ENCODE measurements around the gene AMMECR1. TPM values are rescaled to one million over a fixed set of nuclear protein-coding genes. Genes with fewer than 3 reads are reported as not detected.

The AMMECR1 gene
- total and polyA plus RNA-seq, 10 donors: 1.7 to 15.6 (median 9.6) TPM

GRCh38 chrX:110293658-110294057 lies 24.2 kb downstream of the AMMECR1 start:
- H3K27ac ChIP-seq: no peak overlapping the region
- H3K4me3 ChIP-seq: no peak overlapping the region
- H3K9me3 ChIP-seq: peaks cover 3 to 23% (median 12%) of the 10 kb centered on the region in 8 donors
- no peaks in the 10 kb centered on the region for H3K36me3 ChIP-seq
- intact Hi-C loops (cut with DNase I; ENCODE audit: low total_unique reads): no loop called here
- H3K27me3 ChIP-seq (replicated peaks in 1 of 7): no peaks in the 10 kb centered on the region
- no peaks in the 10 kb centered on the region for H3K4me1 ChIP-seq
- DNase-seq: no peak
- TF ChIP-seq POLR2AphosphoS5 (IDR thresholded peaks at IDR 0.05) (no peak), CTCF (IDR thresholded peaks at IDR 0.05 in 8 of 11, conservative IDR thresholded peaks at IDR 0.05 in 3 of 11) (no peak), POLR2A (IDR thresholded peaks at IDR 0.05) (no peak)

- intact Hi-C loops (cut with DNase I; ENCODE audit: low total_unique reads): no loop called here
- Histone ChIP-seq H3K36me3 (no peaks in the 10 kb centered on the region), H3K4me1 (no peaks in the 10 kb centered on the region), H3K27ac (no peak overlapping the region), H3K27me3 (replicated peaks in 1 of 7) (no peaks in the 10 kb centered on the region), H3K9me3 (peaks cover 0 to 6% (median 0%) of the 10 kb centered on the region in 8 donors), H3K4me3 (no peak overlapping the region)
- DNase-seq: no peak
- WGBS, 5 donors: 79 to 96% (median 92%) methylated on average over 2 of the region's 2 CpGs
- TF ChIP-seq POLR2AphosphoS5 (IDR thresholded peaks at IDR 0.05) (no peak), POLR2A (IDR thresholded peaks at IDR 0.05) (no peak), CTCF (IDR thresholded peaks at IDR 0.05 in 8 of 11, conservative IDR thresholded peaks at IDR 0.05 in 3 of 11) (no peak)
These were observed 30.3 kb downstream of the AMMECR1 start for GRCh38 chrX:110287605-110288004.

GRCh38 chrX:110286106-110286505 lies 31.8 kb downstream of the AMMECR1 start:
- 75 to 97% (median 93%) methylated on average over 3 to 6 of the region's 6 CpGs for WGBS, 5 donors
- Histone ChIP-seq H3K27ac (no peak overlapping the region), H3K4me3 (no peak overlapping the region), H3K36me3 (no peaks in the 10 kb centered on the region), H3K27me3 (replicated peaks in 1 of 7) (no peaks in the 10 kb centered on the region), H3K4me1 (no peaks in the 10 kb centered on the region), H3K9me3 (peaks cover 0 to 6% (median 0%) of the 10 kb centered on the region in 8 donors)
- intact Hi-C loops (cut with DNase I; ENCODE audit: low total_unique reads): no loop called here
- no peak for DNase-seq
- no peak for TF ChIP-seq CTCF (IDR thresholded peaks at IDR 0.05 in 8 of 11, conservative IDR thresholded peaks at IDR 0.05 in 3 of 11)
- TF ChIP-seq POLR2AphosphoS5 (IDR thresholded peaks at IDR 0.05): no peak
- no peak for TF ChIP-seq POLR2A (IDR thresholded peaks at IDR 0.05)

GRCh38 chrX:110284159-110284558 lies 33.7 kb downstream of the AMMECR1 start:
- 84 to 100% (median 92%) methylated on average over 2 of the region's 2 CpGs for WGBS, 5 donors
- intact Hi-C loops (cut with DNase I; ENCODE audit: low total_unique reads): no loop called here
- Histone ChIP-seq H3K27ac (no peak overlapping the region), H3K9me3 (peaks cover 0 to 6% (median 0%) of the 10 kb centered on the region in 8 donors), H3K36me3 (no peaks in the 10 kb centered on the region), H3K4me1 (no peaks in the 10 kb centered on the region), H3K4me3 (no peak overlapping the region), H3K27me3 (replicated peaks in 1 of 7) (no peaks in the 10 kb centered on the region)
- no peak for DNase-seq
- TF ChIP-seq CTCF (IDR thresholded peaks at IDR 0.05 in 8 of 11, conservative IDR thresholded peaks at IDR 0.05 in 3 of 11) (no peak), POLR2AphosphoS5 (IDR thresholded peaks at IDR 0.05) (no peak), POLR2A (IDR thresholded peaks at IDR 0.05) (no peak)
